Measurements from ENCODE around the gene LSR. TPM values are rescaled to one million over a fixed set of nuclear protein-coding genes. Genes with fewer than 3 reads are reported as not detected.

Gene LSR
- total RNA-seq, 4 donors from 2014 or later: 2.5 to 11.4 (median 5.2) TPM

- no peak overlapping the region for H3K4me3 ChIP-seq
- no peaks in the 10 kb centered on the region for H3K4me1 ChIP-seq
- H3K36me3 ChIP-seq: no peaks in the 10 kb centered on the region
- H3K27me3 ChIP-seq: peaks cover 2 to 9% (median 5%) of the 10 kb centered on the region in 3 donors
- ATAC-seq: no peak
- in situ Hi-C loops (cut with MboI; ENCODE audit: low sequenced_read_pairs in 4 of 4): no loop called here
- DNase-seq: no peak
- intact Hi-C loops (cut with DNase I; ENCODE audit: low total_unique reads): no loop called here
- H3K27ac ChIP-seq: no peak overlapping the region
- TF ChIP-seq POLR2A (IDR thresholded peaks at IDR 0.05): no peak
- TF ChIP-seq, protein P1, sequence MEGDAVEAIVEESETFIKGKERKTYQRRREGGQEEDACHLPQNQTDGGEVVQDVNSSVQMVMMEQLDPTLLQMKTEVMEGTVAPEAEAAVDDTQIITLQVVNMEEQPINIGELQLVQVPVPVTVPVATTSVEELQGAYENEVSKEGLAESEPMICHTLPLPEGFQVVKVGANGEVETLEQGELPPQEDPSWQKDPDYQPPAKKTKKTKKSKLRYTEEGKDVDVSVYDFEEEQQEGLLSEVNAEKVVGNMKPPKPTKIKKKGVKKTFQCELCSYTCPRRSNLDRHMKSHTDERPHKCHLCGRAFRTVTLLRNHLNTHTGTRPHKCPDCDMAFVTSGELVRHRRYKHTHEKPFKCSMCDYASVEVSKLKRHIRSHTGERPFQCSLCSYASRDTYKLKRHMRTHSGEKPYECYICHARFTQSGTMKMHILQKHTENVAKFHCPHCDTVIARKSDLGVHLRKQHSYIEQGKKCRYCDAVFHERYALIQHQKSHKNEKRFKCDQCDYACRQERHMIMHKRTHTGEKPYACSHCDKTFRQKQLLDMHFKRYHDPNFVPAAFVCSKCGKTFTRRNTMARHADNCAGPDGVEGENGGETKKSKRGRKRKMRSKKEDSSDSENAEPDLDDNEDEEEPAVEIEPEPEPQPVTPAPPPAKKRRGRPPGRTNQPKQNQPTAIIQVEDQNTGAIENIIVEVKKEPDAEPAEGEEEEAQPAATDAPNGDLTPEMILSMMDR (IDR thresholded peaks at IDR 0.05 in 4 of 5, conservative IDR thresholded peaks at IDR 0.05 in 1 of 5): no peak
- no peaks in the 10 kb centered on the region for H3K9me3 ChIP-seq
Observed at GRCh38 chr19:35225951-35226350, 22.9 kb upstream of the LSR start.

DNA sequence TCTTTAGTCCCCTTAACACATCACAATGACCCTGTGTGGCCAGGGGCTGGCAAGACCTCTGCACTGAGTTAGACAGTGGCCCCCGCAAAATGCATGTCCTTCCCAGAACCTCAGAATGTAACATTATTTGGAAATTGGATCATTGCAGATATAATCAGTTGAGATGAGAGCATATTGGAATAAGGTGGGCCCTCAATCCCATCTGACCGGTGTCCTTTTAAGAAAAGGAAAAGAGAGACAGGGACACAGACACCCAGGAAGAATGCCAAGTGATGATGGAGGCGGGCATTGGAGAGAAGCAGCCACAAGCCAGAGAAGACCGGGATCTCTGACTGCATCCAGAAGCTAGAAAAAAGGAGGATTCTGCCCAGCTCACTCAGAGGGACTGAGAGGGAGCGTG is 22.1 kb upstream of the LSR start:
- in situ Hi-C loops (cut with MboI; ENCODE audit: low sequenced_read_pairs in 4 of 4): no loop called here
- TF ChIP-seq POLR2A (IDR thresholded peaks at IDR 0.05): no peak
- TF ChIP-seq, protein P1 (IDR thresholded peaks at IDR 0.05 in 4 of 5, conservative IDR thresholded peaks at IDR 0.05 in 1 of 5): no peak

GRCh38 chr19:35228177-35228930 is 20.4 kb upstream of the LSR start, which contains the start of gene FAM187B:
FAM187B (minus strand) TSS chr19:35228739; CDS start chr19:35228680, 59 bp downstream.
- TF ChIP-seq, protein P1 (IDR thresholded peaks at IDR 0.05 in 4 of 5, conservative IDR thresholded peaks at IDR 0.05 in 1 of 5): no peak
- no peak for TF ChIP-seq POLR2A (IDR thresholded peaks at IDR 0.05)
- ATAC-seq: no peak
- no peaks in the 10 kb centered on the region for H3K9me3 ChIP-seq
- H3K27ac ChIP-seq: no peak within 1 kb of the TSS
- in situ Hi-C loops (cut with MboI; ENCODE audit: low sequenced_read_pairs in 4 of 4) (no loop called here), intact Hi-C loops (cut with DNase I; ENCODE audit: low total_unique reads) (no loop called here)
- no peaks in the 10 kb centered on the region for H3K36me3 ChIP-seq
- DNase-seq: no peak
- H3K4me3 ChIP-seq: no peak within 1 kb of the TSS
- no peaks in the 10 kb centered on the region for H3K4me1 ChIP-seq
- H3K27me3 ChIP-seq: peaks cover 4 to 6% (median 5%) of the 10 kb centered on the region in 3 donors

More for the DNA sequence above, 22.1 kb upstream of the LSR start:
- Histone ChIP-seq H3K36me3 (no peaks in the 10 kb centered on the region), H3K4me1 (no peaks in the 10 kb centered on the region), H3K4me3 (no peak overlapping the region), H3K27ac (no peak overlapping the region), H3K9me3 (no peaks in the 10 kb centered on the region), H3K27me3 (peaks cover 2 to 9% (median 5%) of the 10 kb centered on the region in 3 donors)
- DNase-seq: no peak
- intact Hi-C loops (cut with DNase I; ENCODE audit: low total_unique reads): no loop called here
- no peak for ATAC-seq

DNA sequence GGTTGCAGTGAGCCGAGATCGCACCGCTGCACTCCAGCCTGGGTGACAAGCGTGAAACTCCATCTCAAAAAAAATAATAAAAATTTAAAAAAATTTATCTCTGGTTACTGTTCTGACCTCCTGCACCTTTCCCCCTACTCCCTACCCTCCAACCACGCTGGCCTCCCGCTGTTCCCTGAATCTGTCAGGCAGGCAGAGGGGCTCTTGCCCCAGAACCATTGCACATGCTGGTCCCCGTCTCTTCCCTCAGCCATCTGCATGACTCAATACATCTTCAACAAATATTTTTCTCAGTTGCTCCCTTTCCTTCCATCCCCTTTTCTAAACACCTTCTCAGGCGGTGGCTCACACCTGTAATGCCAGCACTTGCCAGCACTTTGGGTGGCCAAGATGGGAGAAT is 19.2 kb upstream of the LSR start:
- in situ Hi-C loops (cut with MboI; ENCODE audit: low sequenced_read_pairs in 4 of 4): no loop called here
- no peaks in the 10 kb centered on the region for H3K9me3 ChIP-seq
- TF ChIP-seq, protein P1 (IDR thresholded peaks at IDR 0.05 in 4 of 5, conservative IDR thresholded peaks at IDR 0.05 in 1 of 5): no peak
- TF ChIP-seq POLR2A (IDR thresholded peaks at IDR 0.05): no peak
- ATAC-seq (no peak), DNase-seq (no peak)
- H3K36me3 ChIP-seq: no peaks in the 10 kb centered on the region
- no peak overlapping the region for H3K27ac ChIP-seq
- peaks cover 4 to 6% (median 5%) of the 10 kb centered on the region in 3 donors for H3K27me3 ChIP-seq
- intact Hi-C loops (cut with DNase I; ENCODE audit: low total_unique reads): no loop called here
- no peak overlapping the region for H3K4me3 ChIP-seq
- no peaks in the 10 kb centered on the region for H3K4me1 ChIP-seq
